NCI-H345 treated with DMSO at 0.1 percent for 48 hours (cell line): ENCODE data around the gene RHOU.
"Not testable (repeated sequence)": the region's sequence is repeated elsewhere in the genome, so short reads cannot be mapped to it uniquely, and the experiment has no call there.

Source experiments
- DNase-seq: peaks from one replicate; lab custom pipeline; 2025; ENCODE audit not compliant: unreplicated experiment; lab: John Stamatoyannopoulos, UW

RHOU gene

DNA sequence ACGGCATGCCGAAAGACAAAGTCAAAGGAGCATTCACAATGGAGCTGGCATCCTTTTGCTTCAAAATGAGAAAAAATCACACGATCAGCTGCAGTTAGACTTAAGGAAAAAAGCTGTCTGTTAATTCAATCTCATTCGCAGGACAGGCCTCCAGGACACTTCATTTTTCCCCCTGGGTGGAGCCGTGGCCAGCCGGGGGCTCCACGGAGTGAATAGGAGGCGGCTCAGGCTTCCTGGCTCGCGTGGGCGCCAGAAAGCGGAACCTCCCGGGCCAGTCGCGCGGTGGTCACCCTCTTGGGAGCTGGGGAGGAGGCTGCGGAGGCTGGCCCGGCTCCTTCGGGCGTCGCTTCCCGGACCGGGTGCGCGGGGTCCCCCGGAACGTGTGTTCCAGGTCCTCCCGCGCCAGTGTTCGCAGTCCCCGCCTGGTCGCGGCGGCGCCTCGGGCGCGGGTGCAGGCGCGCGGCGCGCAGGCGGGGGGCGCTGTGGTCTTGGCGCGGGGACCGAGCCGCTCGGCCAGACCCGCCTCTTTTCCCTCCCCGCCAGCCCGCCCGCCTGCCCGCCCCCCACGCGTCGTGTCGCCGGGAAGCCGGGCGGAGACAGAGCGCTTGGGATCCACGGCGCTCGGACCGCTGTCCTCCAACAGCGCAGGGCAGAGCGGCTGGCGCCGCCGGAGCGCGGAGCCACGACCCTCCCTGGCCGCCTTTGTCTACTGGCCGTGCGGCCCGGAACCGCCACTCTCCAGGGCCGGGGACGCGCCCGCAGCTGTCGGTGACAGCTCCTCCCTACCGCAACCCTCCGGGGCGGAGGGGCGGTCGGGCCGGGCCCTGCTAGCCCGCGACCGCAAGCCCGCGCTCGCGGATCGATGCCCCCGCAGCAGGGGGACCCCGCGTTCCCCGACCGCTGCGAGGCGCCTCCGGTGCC is at the start of gene RHOU:
RHOU (plus strand) TSS at position 599 of the 921 bp plus-strand sequence; CDS start at position 863, 264 bp downstream.
- DNase-seq, result peak; percentile 29

GRCh38 chr1:228687587-228687986 is 47.7 kb upstream of the RHOU start:
- no peak for DNase-seq

DNA sequence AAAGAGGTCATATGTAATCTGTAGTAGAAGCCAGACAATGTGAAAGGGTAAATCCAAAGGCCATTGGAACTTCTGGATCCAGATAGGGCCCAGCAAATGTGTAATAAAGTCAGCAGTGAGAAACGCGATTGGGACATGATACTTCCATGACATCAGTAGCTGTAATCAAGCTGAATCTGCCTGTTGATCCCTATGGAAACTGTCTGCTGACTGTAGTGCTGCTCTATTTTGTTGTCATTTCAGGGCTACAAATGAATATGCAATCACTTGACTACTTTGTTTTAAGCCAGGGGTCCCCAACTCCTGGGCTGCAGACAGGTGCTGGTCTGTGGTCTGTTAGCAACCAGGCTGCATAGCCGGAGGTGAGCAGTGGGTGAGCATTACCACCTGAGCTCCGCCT is 46.0 kb upstream of the RHOU start:
- no peak for DNase-seq

- DNase-seq, result no peak
Measured at GRCh38 chr1:228691211-228691610, 44.1 kb upstream of the RHOU start.

GRCh38 chr1:228691926-228692325 is 43.4 kb upstream of the RHOU start:
- peak; percentile 38 for DNase-seq

DNA sequence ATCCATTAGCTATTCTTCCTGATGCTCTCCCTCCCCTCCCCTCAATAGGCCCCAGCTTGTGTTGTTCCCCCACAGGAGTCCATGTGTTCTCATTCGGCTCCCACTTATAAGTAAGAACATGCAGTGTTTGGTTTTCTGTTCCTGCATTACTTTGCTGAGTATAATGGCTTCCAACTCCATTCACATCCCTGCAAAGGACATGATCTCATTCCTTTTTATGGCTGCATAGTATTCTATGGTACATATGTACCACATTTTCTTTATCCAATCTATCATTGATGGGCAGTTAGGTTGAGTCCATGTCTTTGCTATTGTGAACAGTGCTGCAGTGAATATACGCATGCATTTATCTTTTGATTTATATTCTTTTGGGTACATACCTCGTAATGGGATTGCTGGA is 40.8 kb upstream of the RHOU start:
- not testable (repeated sequence) for DNase-seq

DNA sequence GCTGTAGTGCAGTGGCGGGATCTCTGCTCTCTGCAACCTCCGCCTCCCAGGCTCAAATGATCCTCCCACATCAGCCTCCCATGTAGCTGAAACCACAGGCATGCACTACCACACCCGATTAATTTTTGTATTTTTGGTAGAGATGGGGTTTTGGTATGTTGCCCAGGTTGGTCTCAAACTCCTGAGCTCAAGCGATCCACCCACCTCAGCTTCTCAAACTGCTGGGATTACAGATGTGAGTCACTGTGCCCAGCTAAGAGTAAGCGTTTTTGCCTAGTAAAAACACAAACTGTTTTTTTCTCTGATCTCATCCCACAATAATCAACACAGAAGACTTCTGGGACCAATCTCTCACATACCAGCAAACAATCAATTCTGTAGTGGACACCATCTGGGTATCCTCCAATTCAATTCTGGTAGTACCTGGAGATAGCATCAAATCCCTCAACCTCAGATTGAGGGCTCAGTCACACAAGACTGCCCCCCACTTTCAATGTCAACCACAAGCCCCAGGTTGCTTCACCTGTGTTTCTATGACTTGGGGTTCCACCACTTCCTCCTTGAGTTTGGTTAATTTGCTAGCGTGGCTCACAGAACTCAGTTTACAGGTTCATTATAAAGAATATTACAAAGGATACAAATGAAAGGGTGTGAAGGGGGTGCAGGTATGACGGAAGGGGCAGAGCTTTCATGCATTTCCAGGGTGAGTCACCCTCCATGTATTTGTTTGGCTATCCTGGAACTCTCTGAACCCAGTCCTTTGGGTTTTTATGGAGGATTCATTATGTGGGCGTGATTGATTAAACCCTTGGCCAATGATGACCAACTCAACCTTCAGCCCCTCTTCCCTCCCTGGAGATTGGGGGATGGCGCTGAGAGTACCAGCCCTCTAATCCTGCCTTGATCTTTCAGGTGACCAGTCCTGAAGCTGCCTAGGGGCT is 40.0 kb upstream of the RHOU start:
- DNase-seq, result no peak

DNA sequence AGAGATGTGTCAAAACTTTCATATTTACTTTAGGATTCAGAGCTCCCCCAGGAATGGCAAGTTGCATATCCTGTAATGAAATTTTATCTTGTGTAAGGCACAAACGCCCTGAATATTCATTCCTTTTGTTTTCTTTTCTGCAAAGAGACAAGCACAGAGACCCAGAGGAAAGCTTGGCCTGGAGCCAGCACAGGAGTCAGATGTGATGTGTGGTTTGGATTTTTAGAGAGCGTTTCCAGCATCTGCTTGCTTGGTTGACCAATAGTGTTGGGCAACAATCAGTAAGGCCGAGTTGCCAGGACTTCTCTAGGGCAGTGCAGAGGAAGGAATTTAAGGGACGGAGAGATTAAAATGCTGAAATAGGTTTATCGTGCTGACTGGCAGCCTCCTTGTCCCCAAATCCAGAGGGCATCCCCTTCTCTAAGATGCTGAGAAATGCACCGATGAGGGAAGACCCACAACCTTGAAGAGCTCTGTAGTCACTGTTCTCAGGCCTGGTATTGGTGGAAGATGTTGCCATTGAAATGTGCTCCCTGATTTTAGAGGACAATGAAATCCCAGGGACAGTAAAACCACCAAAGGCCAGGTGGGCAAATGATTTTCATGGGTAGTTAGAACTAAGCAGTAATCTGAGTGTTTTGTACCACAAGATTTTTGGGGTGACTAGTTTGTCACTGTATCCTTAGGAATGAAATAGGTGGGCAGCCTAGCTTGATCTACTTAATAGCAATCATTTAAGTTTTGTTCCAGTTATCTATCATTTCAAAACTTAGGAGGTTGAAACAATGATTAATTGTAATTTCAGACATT is 37.9 kb upstream of the RHOU start:
- no peak for DNase-seq

GRCh38 chr1:228698017-228698329 is 37.3 kb upstream of the RHOU start:
- no peak for DNase-seq

DNA sequence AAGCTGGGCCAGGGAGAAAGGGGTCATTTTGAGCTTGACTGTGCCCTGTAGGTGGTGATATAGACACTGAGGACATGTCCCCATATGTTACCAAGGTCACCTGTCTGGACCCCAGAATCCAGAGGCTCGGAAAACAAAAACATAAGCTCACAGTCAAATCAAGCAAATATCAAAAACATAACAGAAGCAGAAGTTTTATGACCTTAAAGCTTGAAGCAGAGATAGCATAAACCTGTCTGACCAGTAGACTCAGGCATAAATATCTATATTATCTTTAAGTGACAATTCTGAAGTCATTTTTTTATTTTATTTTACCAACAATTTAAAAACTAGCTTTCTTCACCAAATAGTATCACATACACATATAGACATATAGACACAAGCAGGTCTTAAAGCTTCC is 32.8 kb upstream of the RHOU start:
- no peak for DNase-seq

DNA sequence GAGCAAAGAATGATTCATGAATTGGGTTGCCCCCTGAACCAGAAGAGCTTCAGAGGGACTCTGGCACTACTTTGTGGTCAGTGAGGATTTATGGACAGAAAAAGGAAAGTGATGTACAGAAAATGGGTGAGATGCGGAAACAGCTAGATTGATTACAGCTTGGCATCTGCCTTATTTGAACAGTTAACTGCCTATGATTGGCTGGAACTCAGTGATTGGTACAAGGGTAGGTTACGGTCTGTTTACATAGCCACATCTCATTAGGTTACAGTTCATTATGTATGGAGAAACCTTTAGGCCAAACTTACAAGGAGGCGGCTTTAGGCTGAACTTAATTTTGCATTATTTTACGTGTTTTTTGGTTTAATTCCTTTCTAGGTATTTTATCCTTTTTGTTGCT is 29.0 kb upstream of the RHOU start:
- no peak for DNase-seq

GRCh38 chr1:228717081-228717480 is 18.2 kb upstream of the RHOU start:
- DNase-seq, result no peak

DNA sequence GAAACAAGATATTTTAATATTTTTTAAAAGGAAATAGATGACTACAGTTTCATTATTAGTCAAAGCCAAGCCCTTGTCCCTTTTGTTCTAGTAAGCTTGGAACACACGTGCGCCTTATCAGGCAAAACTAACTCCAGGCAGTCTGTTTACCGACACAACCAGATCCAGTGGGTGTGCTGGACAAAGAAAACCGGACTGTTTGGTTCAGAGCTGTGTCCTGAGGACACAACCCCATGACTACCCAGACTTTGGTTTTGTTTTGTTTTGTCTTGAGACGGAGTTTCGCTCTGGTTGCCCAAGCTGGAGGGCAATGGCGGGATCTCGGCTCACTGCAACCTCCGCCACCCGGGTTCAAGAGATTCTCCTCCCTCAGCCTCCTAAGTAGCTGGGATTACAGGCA is 13.9 kb upstream of the RHOU start:
- no peak for DNase-seq

DNA sequence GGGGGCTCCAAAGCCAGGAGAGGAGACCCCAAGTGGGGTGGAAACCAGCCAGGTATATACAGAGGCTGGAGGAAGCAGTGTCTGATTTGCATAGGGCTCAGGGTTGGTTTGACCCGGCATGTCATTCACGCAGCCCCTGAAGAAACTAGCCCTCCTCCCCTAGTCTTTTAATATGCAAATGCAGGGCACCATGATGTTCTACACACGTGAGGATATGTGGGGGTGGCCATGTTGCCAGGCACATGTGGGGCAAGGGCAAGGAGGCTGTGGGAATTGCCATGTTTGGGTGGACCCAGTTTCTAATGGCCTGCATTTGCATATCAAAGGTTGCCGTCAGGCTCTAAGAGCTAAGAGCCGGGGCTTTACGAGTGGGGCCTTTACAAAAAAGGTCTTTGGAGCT is 12.0 kb upstream of the RHOU start:
- DNase-seq, result no peak

DNA sequence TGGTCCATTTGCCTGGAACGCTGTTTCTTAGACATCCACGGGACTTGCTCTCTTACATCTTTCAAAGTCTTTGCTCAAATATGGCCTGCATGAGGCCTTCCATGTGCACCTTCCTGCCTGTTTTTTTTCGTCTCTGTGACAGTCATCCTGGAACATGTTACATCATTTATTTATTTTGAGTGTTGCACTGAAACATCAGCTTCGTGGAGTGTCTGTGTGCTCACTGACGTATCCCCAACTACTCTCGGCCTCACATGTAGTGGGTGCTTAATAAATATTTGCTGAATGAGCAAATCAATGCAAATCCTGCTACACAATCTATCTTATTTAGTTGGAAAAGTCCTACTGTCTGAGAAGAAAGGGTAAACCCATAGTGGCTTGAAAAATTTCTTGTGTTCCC is 11.4 kb upstream of the RHOU start:
- DNase-seq, result no peak

- no peak for DNase-seq
Measured at GRCh38 chr1:228725178-228725577, 10.1 kb upstream of the RHOU start.

DNA sequence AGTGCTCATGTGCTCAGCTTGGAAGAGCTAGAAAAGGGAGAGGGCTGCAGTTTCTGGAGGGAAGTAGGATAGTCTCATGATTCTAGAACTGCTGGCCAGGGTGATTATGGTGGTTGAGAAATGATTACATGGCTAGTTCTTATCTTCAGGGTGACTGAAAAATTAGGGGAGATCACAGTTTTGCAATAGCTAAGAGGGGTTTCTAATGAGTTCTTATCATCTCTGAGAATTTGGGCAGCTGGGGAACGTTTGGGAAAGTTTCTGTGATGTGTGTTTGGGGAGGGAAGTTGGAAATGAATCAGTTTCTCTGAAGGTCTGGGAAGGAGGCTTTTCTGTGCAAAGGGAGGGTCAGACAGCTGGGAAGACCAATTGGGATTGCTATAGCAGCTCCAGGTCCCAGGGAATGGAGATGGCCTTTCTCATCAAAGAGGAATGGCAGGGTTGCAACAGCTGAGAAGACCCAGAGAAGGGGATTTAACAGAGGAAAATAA is 7.6 kb upstream of the RHOU start:
- DNase-seq, result no peak

GRCh38 chr1:228732426-228732825 is 2.9 kb upstream of the RHOU start:
- DNase-seq, result no peak

DNA sequence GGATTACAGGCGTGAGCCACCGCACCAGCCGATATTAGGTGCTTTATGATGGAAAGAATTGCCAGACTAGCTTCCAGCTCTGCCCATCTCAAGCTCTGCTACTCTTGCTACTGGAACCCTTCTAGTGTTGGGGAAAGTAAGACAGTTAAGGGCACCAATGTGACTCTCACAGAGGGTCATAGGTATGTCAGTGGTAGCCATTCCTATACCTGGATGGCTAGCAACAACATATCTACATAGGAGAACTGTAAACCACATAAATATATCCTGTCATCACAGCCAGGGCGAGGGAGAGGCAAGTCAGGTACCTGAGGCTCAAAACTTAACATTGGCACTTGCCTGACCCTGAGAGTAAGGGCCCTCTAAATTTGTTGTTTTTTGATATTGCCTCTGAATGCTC is 1.7 kb upstream of the RHOU start:
- DNase-seq, result no peak

- peak; percentile 30 for DNase-seq
Measured at GRCh38 chr1:228735871-228736586, 750 bp downstream of the RHOU start.
